HG03521 (cell line): Measurements from ENCODE around the gene GRID1.

ENCODE experiments used
- ATAC-seq: cut with Tn5 transposase; IDR thresholded peaks from one replicate; pipeline ENCODE4 v1.9.1; 2021; ENCODE audit warnings: mild to moderate bottlenecking, moderate library complexity; ENCODE audit not compliant: unreplicated experiment

Gene GRID1

GRCh38 chr10:86282664-86283465 is 83.7 kb downstream of the GRID1 start:
- no peak for ATAC-seq

- ATAC-seq = no peak
These were observed 85.2 kb downstream of the GRID1 start for GRCh38 chr10:86281396-86281795.

DNA sequence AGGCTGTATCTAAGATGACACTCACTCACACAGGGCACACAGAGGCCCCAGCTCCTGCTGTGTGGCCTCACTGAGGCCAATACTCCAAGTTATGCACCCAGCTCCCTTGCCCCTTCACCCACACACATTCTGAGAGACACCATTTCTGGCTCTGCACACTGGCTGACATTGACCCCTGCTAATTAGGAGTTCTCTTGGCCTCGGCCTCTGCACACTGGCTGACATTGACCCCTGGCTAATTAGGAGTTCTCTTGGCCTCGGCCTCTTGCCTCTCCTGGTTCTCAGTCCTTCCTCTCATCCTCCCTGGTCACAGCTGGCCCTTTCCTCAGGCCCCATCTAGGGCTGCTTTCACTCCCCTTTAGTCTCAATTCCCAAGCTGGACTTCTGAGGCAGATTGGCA is 97.3 kb downstream of the GRID1 start:
- no peak for ATAC-seq

DNA sequence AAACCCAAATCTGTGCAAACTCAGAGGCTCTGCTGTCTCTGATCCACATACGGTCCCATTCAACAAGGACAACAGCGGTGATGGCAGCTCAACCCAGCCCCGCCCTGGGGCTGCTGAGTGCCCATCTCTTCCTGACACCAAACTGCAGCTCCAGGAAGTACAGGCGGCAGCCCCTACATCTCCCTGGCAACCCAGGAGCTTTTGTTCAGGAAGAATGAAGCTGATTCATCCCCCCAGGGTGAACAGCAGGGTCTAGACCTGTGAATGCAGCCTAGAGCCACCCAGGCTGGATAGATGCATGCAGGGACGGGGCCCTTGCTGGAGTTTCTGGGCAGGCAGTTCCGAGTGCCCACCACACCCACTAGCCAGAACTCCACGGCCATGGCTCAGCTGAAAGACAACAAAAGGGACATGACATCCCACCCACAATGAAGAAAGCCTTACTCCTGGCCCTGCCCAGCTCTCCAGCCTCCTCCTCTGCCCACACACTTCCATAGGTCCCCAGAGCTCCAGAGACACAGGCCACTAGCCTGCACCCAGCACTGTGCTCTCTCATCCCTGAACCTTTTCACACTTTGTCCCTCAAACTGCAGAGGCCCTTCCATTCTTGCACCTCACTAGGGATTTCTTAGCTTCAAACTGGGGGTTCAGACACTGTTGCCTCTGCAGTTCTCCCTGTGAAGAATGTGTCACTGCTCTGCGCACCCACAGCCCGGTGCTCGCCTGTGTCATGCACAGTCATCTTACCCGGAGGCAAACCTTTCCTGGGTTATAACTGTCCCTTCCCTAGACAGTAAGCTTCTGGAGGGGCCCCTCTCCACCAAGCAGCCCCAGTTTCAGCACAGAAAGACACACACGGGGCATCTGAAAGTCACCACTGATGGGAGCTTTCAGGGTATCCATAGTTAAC is 99.1 kb downstream of the GRID1 start:
- no peak for ATAC-seq

DNA sequence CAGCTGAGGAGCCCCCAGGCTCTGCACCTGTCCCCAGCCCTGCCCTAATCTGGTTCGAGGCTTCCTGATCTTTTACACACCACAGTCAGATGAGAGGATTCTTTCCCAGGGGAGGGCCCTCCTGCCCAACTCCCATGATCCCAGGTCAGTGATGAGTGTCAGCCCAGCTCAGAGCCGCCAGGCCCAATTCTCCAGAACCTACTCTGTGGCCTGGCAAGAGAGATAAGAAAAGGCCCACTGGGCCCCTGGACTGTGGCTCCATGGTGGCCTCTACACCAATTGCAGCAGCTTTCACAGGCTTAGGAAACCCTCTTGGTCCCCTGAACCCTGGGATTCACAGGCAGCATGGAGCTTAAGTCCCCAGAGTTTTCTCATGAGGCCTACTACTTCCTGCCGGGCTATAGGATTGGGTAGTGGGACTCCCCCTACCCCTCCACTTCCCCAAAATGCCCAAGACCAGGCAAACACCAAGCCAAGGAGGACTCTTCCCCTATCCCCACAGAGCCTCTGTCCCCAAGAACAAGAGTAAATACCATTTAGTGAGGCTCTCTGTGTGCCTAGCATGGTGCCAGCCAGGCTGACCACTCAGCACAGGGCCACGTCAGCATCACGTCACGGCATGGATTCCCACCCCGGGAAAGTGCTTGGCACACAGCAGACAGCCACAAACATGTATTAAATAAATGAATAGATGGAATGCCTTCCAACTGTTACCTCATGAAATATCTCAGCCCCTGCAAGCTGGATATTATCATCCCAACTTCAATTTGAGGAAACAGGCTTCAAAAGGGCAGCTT is 100.0 kb downstream of the GRID1 start:
- no peak for ATAC-seq

DNA sequence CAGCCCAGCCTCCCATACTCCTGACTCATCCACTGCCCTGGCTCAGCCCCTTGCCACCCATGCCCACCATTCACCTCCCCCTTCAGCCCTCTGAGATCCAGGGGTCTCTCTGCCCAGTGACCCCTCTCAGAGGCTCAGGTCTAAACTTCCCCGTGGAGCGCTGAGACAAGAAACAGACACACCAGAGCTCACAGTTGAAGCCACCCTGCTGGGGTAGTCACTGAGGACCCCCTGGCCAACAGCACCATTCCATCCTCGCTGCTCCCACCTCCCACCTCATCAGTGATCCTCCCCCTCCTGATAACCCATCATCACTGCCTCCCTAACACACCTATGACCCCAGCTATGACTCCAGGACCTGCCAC is 100.7 kb downstream of the GRID1 start:
- no peak for ATAC-seq

GRCh38 chr10:86265236-86265894 is 101.2 kb downstream of the GRID1 start:
- ATAC-seq = no peak

GRCh38 chr10:86264481-86265231 is 101.9 kb downstream of the GRID1 start:
- ATAC-seq = no peak

DNA sequence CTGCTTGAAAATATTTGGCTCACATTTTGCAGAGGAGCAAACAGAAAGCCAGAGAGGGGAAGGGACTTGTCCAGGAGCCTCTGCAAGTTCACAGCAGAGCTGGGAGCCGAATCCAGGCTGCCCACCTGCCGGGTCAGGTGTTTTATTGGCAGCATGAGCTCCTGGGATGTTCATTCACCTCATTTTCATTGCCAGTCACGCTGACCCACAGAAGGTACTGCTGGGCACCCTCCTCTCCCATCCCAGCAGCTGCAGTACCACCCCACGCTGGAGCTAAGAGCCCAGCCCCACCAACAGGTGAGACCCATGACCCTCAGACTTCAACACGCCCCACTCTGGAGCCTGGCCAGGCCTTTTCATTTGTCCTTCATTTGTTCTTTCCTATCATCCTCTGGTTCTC is 102.7 kb downstream of the GRID1 start:
- no peak for ATAC-seq

DNA sequence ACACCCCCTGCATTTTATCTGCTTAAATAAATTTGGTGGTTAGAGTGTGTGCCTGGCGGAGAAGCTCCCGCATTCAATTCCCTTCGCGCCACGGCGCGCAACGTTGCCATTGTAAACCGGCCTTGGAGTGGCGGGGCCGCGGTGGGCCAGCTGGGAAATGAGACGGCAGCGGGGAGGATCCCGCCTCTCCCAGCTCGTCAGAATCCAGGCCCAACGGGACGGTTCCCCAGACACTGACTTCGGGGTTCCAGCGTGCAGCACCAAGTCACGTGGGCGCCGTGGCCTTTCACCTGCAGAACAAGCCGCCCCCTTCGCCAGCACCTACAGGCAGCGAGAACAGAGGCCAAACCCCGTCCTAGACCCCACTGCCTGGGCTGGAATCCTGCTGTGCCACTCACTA is 103.4 kb downstream of the GRID1 start:
- ATAC-seq = no peak

DNA sequence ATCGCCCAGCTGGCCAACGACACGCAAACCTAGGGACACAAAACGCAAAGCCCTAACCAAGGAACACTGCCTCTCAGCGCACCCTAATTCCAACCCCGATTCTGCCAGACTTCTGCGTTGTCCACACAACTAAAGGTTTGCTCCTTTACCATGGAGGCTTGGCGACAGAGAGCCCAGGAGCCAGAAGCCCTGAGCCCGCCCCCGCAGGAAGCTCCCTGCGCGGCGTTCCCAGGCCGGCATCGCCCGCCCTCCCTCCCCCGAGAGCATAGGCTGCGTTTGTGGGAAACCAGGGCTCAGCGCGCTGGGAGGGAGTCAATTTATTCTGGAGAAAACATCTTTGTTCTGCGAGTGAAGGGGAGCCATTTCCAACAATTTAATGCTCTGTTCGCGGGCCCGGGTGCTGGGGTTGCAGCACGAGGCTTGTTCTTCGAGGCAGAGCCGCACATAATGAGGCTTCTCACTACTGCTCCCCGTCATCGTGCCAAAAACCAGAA is 103.9 kb downstream of the GRID1 start:
- no peak for ATAC-seq

DNA sequence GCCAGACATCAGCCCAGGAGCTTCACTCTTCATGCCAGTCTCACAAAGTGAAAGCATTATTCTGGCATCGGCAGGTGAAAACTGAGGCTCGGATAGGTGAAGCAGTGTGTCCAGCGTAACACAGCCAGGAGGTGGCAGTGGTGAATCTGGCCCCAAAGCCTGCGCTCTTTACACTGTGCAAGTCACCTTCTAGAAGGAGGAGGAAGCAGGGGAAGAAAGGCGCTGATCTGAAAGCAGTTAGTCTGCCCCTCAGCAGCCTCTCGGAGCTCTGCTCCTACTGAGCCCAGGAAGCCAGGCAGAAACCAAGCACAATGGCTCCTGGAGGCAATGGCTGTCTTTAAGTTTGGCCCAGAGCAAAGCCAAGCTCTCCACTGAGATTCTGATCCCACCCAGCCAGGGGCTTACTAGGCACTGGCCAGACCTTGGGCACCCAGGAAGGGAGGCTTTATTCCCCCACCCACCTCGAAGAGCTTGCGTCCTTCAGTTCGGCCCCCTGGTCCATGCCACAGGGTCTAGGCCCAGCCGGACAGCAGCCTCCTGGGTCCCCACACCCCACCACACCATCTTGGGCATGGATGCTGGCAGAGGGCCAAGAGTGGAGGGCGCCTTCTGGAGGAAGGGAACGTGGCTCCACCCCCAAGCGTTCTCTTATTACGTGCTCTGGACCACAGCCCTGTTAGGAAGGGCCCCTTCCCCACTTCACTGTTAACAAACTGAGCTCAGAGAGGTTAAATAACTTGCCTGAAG is 104.5 kb downstream of the GRID1 start:
- ATAC-seq = peak; percentile 69

GRCh38 chr10:86261470-86261869 is 105.1 kb downstream of the GRID1 start:
- no peak for ATAC-seq

DNA sequence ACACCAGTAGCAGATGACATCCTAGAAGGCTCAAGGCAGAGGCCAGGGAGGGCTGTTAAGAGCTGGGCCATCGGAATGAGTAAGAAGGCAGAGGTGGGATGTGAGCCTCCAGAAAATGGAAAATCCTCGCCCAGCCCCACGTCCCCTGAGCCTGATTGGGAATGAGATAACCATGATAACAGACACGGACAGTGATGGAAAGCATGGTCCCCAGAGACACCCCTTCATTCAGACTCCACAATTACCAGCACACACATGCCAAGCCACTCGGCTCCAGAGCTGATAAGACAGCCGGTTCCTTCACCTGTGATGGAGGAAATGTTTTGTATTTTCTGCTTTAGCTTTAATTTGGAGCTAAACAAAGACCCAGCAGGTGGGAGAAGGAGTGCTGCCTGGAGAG is 106.0 kb downstream of the GRID1 start:
- no peak for ATAC-seq

DNA sequence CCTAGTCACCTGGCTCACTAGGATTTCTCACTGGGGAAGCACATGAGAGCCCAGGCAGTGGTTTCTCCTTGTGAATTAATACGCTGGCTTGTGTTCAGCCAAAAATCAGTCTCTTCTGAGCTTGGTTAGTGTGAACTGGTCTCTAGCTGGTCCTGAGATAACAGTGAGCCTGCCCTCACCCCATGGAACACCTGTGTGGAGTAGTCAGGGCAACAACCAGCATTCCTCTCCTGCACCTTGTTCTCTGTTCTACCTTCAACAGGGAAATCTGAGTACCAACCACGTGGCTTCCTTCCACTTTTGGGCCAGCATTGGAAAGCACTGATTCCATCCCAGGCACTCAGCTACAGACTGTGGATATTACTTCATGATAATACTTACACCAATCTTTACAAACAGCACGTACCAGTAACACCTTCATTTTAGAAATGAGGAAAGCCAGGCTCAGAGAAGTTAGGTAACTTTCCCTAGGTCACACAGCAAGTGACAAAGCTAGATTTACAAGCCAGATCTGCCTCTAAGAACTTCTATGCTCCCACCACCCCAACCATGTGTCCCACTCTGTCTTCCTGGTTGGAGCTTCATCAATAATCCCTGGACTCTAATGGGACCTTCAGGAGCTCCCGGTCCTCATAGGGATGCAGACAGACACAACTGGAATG is 106.6 kb downstream of the GRID1 start:
- no peak for ATAC-seq

DNA sequence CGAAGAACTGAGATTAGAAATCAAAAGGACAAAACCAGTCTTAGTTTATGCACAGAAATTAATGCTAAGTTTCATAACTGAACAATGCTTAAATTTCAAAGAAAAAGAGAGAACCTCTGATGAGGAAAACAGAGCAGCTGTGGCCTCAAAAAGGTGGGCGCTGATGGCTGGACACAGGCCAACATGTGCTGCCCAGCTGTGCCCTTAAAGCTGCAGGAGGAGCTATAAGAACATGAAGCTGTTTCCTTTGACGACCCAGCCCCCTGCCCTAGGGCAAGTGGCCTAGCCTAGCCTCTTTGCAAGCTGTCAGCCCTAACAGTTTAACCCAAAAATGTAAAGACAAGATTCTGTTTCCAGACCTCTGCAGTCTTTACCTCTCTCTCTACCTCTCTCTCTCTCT is 107.7 kb downstream of the GRID1 start:
- no peak for ATAC-seq

DNA sequence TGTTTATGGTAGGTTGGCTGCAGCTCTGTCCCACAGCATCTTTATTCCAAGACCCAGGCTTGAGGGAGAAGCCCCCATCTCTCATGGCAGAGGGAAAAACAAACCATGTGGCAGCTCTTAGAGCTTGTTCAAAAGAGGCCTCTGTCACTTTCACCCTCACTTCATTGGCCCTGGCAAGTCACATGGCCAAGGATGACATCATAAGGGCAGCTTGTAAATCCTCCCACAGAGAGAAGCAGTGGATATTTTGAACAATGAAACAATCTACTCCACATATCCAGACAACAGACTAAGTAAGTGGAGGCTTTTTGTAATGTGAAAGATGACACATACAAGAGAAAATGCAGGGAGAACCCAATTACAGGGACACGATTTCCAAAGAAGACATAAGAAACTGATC is 108.1 kb downstream of the GRID1 start:
- no peak for ATAC-seq

DNA sequence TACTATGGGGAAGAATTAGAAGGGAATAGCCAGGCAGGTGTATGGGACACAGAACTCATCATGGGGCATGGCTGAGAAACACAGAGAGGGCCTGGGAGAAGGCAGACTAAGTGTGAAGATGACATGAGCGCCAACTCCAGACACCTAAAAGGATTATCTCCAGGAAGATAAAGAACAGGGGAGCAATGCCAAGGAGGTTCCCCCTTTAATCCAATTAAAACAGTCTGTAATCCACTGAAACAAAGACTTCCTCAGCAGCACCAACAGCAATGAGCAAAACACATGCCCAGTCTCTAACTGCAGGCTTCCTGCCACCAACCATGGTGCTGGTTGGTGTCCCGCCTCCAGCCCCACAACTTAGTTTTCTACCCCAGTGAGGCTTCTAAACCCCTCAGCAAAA is 108.9 kb downstream of the GRID1 start:
- no peak for ATAC-seq
